Medulla oblongata (tissue), 1 donor: ENCODE measurements around the gene PTS.

Source experiments
- DNase-seq: peaks from one replicate; pipeline ENCODE4 v3.0.0-alpha.2; 2015; ENCODE audit errors: extremely low spot score

The PTS gene

DNA sequence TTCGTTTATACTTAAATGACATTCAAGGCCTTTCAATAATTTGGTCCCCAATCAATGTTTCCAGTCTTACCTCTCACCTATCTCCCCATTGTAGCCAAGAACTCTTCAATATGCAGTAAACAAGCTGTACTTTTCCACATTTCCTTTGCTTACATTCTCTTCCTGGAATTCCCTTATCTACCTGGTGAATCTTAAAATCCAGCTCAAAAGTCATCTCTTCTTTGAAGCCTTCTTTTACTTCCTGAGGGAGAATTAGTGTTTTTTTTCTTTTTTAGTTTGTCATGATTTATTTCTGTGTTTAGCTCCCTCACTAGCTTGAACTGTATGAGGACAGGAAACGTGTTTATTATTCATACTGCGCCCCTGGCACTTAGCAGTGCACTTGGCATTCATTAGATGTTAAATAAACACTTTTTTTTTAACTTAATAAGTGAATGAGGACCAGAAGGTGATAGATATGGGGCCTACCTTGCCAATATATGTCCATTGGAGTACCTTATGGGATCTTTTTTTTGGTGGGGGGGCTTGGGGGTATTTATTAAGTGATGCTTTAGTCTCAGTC is 4.9 kb upstream of the PTS start:
- no peak for DNase-seq

- no peak for DNase-seq
Observed at GRCh38 chr11:112222303-112222702, 3.9 kb upstream of the PTS start.

DNA sequence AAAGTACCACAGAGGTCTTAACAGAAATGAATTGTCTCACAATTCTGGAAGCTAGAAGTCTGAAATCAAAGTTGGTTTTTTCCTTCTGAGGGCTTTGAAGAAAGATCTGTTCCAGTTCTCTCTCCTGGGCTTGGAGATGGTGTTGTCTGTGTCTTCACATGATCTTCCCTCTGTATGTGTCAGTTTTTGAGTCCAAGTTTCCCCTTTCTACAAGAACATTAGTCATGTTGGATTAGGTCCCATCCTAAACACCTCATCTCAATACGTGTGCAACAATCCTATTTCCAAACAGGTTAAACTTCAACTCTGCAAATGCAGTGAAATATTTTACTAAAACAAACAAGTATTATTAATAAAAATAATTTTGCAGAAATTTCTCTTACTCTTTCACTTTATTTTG is 3.1 kb upstream of the PTS start:
- no peak for DNase-seq

- DNase-seq, result no peak
Observed at GRCh38 chr11:112223754-112224532, 2.3 kb upstream of the PTS start.

DNA sequence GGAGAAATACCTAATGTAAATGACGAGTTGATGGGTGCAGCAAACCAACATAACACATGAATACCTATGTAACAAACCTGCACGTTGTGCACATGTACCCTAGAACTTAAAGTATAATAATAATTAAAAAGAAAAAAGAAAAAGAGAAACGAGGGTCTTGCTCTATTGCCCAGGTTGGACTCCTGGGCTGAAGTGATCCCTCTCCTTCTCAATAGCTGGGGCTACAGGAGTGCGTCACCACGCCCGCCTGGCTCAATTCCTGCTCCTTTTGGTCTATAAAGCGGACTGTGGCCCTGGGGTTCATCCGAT is 521 bp upstream of the PTS start:
- no peak for DNase-seq

DNA sequence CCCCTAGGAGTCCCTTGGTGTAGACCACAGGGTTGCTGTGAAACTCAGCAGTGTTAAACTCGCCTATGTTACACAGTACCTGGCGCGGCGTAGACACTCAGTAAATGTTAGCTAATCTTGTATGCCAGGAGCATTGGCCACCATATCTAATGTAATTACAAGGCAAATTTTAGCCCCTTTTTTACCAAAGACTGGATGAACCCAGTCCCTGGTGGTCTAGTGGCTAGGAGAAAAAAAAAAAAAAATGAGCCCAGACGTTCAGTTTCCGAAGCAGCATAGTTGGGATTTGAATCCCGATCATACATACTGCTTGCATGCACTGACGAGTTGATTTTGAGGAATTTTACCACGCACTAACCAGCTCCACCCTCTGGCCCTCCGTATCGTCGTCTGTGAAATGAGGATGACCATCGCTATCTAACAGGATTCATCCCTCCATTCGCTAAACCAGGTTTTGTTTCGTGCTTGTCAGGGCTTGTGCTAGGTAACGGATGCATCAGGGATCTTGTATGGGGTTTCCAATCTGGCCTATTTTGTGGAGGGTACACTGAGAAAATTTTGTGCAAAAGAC is 688 bp downstream of the PTS start:
- DNase-seq, result peak; percentile 45

DNA sequence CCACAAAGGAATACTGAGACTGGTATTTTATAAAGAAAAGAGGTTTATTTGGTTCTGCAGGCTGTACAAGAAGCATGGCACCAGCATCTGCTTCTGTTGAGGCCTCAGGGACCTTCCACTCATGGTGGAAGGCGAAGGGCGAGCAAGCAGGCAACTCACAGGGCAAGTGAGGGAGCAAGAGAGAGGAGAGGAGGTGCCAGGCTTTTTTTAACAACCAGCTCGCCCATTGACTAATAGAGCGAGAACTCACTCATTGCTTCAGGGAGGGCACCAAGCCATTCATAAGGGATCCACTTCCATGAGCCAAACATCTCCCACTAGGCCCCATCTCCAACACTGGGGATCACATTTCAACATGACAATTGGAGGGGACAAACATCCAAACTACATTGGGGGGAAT is 1.2 kb downstream of the PTS start:
- DNase-seq, result no peak

DNA sequence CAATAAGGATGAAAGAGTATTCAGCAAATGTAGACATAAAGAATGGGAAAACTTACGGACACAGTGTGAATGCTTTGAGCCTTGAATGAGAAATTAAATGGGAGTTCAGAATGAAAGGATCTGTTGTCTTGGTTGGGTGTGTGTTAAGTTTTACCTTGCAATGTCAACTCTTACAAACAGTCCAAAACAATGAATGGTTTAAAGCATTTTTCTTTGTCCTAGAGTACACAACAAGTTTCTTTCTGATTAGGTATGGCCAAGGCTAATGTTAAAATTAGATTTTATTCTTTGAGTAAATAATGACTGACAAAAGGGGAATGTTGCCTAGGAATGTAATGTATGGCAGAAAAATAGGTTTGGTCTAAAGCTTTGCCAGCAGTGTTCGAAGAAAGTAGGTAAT is 2.5 kb downstream of the PTS start:
- no peak for DNase-seq

- no peak for DNase-seq
Observed at GRCh38 chr11:112229159-112229558, 2.9 kb downstream of the PTS start.

GRCh38 chr11:112229746-112230433 is 3.7 kb downstream of the PTS start:
- DNase-seq, result no peak

GRCh38 chr11:112231952-112232351 is 5.7 kb downstream of the PTS start:
- DNase-seq, result no peak

DNA sequence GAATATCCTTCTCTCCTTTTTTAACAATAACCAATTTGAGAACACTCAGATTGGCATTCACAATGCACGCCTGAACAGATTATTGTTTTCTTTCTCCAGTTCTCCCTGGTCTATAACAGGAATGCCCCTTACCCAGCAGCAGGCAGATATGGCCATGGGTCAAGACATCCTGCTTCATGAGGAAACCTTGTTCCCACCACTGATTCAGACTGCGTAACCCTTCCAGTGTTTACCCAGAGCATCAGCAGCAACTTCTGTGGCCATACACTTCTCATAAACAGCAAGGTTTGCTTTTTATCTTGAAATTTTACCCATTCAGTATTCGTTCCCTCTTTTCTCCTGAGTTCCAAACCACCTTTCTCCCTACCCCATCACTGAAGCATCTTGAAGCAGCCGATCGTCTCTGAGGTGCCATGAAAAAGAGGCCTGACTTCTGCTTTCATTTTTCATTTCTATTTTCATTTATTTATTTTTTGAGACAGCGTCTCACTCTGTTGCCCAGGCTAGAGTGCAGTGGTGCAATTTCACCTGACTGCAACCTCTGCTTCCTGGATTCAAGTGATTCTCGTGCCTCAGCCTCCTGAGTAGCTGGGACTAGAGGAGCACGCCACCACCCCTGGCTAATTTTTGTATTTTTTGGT is 9.6 kb downstream of the PTS start:
- DNase-seq, result no peak

GRCh38 chr11:112237451-112237850 is 11.2 kb downstream of the PTS start:
- no peak for DNase-seq

DNA sequence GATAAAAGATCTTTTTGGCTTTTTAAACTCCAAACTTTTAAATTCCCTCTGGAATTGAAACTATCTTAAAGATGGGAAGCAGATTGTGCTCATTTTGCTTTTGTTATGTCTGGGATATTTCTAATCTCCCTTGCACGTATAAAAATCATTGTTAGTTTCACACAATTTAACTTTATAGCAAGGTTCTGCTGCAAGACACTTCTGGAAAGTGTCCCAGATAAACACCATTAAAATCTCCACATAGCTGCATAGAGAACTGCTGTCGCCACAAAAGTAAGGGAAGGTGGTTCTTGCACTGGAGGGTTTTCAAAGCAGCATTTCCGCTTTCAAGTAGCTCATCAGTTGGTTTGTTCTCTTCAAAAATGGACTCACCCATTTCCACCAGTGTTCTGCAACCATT is 11.8 kb downstream of the PTS start:
- no peak for DNase-seq

DNA sequence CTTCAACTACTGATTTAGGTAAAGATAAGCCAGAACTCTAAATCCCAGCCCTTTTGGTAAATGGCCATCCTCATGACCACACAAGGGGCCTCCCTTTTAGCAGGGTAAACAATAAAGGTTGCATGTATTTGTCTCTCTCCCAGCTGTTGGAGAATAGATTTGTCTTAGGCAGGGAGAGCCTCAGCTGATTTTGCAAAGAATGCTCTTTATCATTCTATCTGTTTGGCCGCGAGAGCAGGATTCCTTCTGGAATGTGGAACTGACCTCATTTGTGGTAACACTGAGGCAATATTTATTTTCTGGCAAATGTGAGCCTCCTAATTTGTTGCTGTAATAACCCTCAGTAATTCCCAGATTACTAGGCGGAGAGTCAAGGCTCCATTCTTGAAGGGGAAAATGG is 15.3 kb downstream of the PTS start:
- no peak for DNase-seq

GRCh38 chr11:112247201-112247600 is 21.0 kb downstream of the PTS start:
- DNase-seq, result no peak

DNA sequence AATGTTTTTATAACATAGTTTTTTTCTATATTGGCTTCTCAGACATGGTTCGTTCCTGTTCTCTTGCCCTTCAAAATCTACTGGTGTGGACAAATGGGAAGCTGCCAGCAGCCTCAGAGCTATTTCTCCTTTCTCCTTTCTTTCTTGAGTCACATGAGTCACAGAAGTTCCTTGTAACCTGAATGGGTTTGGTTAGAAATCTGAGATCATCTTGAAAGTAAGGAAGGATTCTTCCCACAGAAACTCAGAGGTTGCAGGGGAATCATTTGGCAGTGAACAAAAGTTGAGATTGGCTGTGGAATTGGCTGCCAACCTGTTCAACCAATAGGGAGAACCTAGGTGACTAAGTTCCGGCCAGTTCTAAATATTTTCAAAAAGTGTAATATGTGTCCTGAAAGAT is 22.0 kb downstream of the PTS start:
- DNase-seq, result peak; percentile 17

GRCh38 chr11:112249871-112250610 is 23.8 kb downstream of the PTS start:
- no peak for DNase-seq

GRCh38 chr11:112253605-112254242 is 27.5 kb downstream of the PTS start:
- DNase-seq, result no peak

- peak; percentile 26 for DNase-seq
Observed at GRCh38 chr11:112255067-112255720, 29.0 kb downstream of the PTS start.

DNA sequence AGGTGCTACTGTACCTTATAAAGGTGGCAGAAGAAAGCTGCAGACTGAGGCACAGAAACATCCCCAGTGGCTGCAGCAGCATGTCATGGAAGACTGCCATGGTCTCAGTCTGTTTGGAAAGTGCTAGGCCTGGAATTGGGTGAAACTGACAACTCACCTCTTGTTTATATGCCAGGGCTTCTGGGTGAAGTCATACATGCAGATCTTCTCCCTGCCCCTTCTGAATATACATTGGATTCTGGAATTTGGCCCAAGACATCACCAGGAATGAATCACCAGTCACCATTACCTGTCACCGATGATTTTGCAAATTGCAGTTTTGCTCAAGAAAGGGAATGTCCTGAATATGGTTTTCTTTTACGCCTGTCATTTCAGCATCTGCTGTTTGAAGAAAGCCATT is 34.3 kb downstream of the PTS start, which contains the start of gene PLET1:
TSS of gene PLET1 (minus strand) at position 371 of the 400 bp plus-strand sequence. CDS start at position 100, 271 bp downstream.
- DNase-seq, result no peak
